Tibial nerve (tissue), 4 donors: ENCODE data around the gene JAK1.

Source experiments
- CTCF ChIP-seq, 5 experiments: fragments of 200-600 bp in 3 of 5; fragments of 450-650 bp in 2 of 5; sonication (generic) in 3 of 5; IDR thresholded peaks; one replicate each; pipeline ENCODE4 v1.5.1; 2016 to 2019; ENCODE audit warnings: antibody characterized with exemption in 5 of 5, mild to moderate bottlenecking in 3 of 5, moderate library complexity in 2 of 5
- EP300 ChIP-seq, 2 donors: sonication (generic); formaldehyde crosslinking; IDR thresholded peaks; one replicate each; pipeline ENCODE4 v1.6.1; 2017; ENCODE audit warnings: antibody characterized with exemption in 2 of 2, mild to moderate bottlenecking in 1 of 2
- POLR2A ChIP-seq, 2 donors: fragments of 450-650 bp; IDR thresholded peaks; one replicate each; pipeline ENCODE4 v1.6.1; 2017; ENCODE audit warnings: antibody characterized with exemption in 2 of 2, mild to moderate bottlenecking in 2 of 2, moderate library complexity in 2 of 2

GRCh38 chr1:64900916-64901315 is 65.4 kb downstream of the JAK1 start:
- TF ChIP-seq CTCF (IDR thresholded peaks at IDR 0.05): no peak
- no peak for TF ChIP-seq POLR2A (IDR thresholded peaks at IDR 0.05)
- no peak for TF ChIP-seq EP300 (IDR thresholded peaks at IDR 0.05)
